ENCODE measurements around the gene DGKH.

GRCh38 chr13:42153199-42154113, 105.0 kb downstream of the DGKH start:
- TF ChIP-seq POLR2A (IDR thresholded peaks at IDR 0.05): no peak
- TF ChIP-seq CTCF (IDR thresholded peaks at IDR 0.05): no peak

Measured in breast epithelium (tissue), 3 donors.